Measurements from ENCODE around the gene BCAS3.

The BCAS3 gene

DNA sequence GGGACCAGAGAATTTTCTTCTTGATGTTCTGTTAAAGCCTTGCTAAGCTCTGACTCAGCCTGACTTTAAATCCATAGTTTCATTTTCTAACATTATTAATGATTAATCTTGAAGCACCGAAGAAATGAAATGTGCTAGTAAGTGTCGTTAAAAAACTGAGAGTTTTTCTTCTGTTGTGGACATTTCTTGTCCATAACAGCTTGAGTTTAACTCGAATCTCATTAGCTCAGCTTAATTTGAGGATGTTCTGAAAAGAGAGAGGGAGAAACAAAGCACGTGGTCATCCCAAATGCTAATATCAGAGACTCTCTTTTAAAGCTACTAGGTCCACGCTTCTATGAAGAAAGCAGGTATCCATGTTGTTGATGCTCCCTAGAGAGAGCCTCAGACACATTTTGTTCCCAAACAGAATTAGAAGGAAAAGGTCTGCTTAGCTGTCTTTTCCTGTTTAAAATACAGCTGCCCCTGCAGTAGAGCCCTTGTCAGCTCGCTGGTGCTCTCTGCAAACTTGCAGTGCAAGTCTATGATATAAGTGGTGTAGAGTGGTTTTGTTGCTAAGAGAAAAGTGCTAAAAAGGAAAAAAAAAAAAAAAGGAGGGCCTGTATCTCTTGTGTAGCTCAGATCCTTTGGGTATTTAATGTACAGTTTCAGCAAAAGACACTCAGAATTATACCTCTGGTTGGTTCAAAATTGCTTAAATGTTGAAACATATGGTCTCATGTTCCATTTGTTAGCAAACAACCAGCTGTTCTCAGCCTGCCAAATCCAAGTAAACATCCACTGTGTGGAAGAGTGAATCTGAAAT, 530.9 kb downstream of the BCAS3 start:
- DNase-seq: no peak

DNA sequence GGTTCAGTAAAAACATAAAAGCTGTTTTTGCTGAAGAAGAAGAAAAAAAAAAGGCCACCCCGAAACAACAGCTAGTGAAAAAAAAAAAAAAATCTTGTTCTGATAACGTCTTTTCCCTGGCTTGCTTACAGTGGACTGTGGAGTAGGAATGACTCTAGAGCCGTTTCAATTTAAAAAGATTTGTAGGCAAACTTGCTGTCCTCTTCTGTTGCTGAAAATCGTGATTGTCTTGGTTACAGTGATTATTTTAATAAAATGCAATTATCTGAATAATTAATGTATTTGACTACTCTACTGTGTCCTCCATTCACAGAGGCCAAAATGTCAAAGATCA, 531.4 kb downstream of the BCAS3 start:
- DNase-seq: no peak

DNA sequence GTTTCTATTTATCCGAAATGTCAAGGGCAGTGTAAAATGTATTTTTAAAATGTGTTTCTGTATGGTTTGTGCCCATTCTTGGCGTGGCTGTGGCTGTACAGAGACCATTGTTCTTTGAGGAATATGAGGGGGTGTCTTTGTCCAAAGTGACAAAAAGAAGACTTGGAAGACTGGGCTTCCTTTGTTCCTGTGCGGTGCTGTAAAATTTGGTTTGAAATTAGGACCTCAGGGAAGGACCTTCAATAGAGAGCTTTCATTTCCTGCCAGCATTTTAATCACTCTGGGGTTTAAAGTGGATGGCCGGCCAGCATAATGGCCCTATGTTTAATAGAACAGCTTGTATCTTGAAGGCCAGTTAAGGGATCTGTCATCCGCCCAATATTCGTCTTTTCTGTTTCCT, 531.9 kb downstream of the BCAS3 start:
- DNase-seq: no peak

DNA sequence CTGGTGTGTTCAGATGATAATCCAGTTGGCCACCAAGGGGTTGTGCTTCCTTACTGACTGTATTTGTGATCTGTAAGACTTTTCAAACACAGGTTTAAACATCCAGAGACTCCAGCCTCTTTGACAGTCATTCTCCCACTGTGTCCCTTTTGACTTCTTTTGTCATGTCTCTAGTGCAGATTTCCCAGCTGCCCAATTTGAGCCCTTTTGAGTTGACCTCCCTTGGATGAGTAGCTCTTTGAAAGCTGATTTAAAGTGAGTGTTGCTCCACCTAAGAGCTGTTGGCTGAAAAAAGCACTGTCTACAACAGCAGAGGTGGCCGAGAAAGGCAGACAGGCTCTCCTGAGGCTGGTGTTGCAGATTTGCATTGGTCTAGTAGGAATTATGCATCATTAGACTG, 533.6 kb downstream of the BCAS3 start:
- DNase-seq: no peak

DNA sequence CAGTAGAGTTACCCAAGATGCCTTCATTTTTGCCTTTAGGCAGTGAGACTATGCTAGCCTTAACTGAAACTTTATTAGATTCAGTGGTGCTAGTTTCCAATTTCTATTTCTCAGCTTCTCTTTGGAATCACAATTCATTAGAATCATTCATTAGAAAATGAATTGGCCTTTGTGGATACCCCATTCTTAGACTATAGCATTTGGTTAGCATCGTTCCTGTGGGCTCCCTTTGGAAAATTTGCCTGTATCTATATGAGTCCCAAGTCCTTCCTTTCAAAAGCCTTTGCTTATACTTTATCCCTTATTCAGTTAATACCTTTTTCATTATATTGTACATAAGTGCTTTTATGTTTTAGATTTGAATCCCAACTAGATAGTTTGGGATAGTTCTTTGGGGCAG, 535.0 kb downstream of the BCAS3 start:
- DNase-seq: no peak

DNA sequence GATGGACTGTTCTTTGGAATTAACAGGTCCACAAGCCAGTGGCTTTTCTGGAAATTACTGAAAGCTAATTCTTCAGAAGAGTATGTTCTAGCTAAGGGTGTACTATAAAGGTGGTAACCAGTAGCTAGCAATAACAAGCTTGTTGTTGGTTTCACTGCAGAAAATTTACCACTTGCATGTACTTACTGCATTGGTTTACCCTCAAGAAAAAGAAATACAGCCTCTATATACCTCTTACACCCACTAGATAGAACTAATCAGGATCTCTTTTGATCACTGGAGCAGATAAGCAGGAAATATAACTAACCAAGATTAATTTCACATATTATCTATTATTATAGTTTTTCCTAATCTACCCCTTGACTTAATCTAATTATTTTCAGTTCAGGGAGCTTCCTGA, 537.1 kb downstream of the BCAS3 start:
- no peak for DNase-seq

DNA sequence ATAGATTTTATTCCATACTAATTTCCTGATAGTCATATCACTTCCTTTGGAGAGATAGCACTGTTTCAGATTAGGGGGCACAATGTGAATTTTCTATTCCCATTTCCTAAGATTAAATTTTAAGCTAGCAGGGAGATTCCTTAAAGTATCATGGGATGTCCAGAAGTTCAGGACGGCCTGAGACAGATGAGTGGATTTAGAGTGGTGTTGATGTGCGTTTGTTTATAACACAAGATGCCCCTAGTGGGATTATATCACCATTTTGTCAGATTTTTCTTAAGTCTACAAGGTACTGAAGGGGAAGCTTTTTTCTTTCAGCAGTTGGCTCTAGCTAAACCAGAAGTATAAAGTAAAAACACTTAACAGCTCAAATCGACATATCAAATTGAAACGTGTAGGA, 538.4 kb downstream of the BCAS3 start:
- no peak for DNase-seq

DNA sequence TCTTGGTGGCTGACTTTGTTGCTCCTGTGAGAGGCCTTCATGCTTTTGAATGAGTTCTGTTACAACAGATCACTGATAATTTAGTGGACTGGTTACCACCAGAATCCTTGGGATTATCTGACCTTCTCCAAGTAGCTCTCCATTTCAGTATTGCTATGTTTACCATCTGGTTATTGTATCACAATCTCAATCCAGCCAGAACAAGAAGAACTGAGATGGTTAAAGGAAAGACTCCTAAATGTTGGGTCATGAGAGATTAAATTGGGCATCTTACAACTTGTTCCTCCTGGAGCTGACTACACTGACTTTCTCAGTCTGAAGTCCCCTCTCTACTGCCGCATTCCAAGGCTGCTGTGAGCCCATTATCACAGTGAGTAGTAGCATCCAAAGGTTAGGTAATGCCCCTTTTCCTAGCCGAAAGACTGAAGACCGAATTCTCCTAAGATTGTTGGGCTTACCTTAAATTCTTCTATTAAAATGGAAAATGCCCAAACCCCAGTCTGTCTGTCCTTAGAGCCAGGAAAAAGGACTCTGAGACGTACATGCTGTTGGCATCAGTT, 540.3 kb downstream of the BCAS3 start:
- no peak for DNase-seq

DNA sequence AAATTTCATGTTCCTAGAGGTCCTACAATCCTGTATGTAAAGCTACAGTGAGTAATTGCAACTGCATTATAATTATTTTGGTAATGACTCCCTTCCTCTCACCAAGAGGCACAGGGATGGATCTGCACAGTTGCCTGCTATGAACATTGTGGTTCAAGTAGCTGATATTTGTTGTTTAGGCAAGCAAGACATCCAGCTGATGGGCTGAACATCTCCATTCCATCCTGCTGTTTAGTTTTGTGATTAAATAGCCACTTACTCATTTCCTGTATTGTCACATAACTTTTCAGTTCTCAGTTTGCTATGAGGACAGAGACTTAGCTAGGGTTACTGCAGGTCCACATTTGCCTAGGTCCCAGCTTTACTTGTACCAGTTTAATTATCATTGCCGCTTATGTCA, 540.8 kb downstream of the BCAS3 start:
- DNase-seq: no peak

DNA sequence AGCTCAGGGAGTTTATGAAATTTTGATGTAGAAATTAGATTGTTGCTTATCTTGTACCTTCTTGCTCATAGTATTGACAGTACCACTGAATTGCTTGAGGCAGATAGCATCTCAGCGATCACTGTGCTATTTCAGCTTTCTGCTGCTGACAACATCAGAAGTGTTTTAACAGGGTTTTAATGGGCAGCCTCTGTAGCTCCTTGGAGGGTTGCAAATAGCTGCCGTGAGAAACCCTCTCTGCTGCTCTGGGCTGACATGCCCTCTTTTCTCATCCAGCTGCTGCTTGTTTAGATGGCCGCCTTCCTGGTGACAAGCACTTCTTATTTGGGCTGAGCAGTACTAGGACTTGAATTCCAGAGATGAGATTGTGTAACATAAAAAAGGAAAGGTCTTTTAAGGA, 541.8 kb downstream of the BCAS3 start:
- no peak for DNase-seq

DNA sequence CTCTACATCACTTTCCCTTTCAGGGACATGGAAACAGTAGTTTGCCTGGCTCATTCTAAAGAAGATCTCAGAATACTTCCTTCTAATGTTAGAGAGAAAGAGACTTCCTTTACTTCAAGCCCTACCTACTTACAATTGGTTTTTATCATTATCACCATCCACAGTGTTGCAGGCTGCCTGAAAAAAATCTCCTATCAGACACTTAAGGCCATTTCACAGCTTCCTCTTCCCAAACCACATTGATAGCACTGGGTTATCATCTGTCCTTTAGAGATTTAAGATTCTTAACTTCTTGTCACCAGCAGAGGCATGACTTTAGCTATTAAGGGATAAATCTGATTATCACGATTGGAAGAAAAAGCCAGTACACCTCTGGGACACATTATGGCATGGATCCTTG, 543.5 kb downstream of the BCAS3 start:
- no peak for DNase-seq

DNA sequence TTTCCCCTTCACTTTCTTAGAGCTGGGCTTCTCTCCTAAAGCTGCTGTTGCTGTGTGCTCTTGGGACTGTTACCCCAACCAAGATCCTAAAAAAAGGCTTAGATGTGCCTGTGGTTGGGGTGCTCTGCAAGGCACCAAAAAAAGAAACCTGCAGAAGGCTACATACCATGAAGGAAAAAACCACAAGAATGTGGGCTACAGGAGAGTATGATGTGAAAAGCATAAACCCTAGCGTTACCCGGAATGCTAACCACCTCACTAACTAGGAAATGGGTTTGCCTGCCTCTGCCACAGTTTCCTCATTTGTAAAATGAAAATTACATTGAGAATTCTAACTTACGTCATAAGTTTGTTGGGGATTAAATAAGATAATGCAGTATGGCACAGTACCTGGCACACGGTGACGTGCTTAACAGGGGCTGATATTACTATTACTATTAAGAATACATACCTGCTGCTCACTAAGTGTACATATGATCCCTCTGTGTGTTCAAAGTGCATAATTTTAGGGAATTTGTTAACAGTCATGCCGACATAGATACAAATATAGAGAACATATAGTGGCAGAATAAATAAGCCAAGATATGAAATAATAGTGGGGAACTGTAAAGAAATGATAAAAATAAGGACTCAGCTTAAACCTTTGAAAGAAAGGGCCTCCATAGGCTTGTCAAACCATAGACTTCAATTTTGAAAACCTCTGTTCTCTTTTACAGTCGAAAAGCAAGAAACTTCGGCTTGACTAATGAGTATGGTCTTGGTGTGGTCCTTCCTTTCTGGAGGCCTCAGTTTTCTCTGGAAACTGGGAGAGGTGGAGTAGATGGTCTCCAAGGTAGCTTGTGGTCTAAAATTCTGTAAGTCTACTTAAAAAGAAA, 544.2 kb downstream of the BCAS3 start:
- DNase-seq: peak; percentile 38

DNA sequence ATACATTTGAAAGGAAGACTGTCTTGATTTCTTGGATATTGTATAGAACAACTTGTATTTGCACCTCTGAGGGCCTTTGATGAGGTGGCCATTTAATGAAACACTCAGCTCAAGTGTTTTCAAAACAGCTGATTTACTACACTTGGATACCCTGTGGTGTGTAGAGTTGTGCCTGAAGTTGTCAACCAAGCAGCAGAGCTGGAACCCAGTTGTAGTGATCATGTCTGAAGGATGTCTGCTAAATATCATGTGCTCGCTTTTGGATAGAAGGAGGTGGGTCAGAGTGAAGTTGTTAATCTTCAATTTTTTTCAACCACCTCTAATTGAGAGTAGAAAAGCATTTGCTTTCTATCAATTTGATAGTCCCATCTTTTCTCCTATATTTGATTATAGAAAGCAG, 546.1 kb downstream of the BCAS3 start:
- no peak for DNase-seq

DNA sequence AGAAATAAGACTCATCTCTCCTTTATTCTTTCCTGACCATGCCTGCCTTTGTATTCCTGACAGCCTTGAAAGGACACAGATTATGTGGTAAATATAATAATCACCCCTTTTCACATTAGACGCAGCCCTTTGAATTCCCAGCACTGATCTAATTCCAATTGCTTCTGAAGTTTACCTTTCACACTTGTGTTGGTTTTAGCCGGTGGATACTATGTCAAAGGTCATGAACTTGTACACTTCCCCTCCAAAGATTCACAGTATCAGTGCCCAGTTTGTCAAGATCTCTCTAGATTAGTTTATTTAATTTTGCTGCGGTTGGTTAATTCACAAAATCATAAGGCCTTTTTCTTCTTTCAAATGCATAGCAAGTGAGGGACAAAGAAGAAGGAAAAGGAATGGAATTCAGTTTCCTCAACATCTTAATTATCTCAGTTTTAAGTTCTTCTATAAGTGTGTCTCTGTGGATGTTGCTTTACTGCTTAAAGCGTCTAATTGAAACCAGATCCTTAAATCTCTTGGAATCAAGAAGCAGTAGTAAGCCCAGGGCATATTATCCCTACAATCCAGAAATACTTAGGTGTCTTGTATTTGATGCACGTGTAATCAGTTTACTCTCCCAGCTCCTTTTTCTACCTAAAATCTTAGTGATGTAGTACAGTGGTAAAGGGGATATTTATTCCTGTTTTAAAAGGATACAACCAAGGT, 547.7 kb downstream of the BCAS3 start:
- DNase-seq: no peak

DNA sequence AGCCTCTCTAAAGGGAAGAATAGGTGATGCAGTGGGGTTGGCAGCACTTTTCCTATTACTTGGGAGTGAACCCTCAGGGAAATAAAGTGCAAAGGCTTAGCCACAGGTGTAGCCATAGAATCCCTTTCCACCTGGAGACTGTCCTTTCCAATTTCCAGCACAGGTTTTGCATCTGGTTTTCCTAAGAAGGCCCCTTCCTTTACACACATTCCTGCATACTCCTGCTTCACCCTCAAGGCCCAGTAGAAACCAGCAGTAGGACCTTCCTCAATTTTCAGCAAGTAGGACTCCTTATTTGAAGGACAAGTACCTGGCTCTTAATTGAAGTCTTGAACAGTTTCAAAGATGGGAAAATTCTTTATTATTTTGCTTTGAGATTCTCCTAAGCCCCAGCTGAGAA, 550.2 kb downstream of the BCAS3 start:
- DNase-seq: no peak

DNA sequence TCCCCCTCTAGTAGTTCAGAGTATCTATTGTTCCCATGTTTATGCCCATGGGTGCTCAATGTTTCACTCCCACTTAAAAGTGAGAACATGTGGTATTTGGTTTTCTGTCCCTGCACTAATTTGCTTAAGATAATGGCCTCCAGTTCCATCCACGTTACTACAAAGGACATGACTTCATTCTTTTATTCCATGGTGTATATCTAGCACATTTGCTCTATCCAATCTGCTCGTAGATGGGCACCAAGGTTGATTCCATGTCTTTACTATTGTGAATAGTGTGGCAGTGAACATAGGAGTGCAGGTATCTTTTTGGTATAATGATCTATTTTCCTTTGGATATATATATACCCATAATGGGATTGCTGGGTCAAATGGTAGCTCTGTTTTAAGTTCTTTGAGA, 552.8 kb downstream of the BCAS3 start:
- DNase-seq: no peak

DNA sequence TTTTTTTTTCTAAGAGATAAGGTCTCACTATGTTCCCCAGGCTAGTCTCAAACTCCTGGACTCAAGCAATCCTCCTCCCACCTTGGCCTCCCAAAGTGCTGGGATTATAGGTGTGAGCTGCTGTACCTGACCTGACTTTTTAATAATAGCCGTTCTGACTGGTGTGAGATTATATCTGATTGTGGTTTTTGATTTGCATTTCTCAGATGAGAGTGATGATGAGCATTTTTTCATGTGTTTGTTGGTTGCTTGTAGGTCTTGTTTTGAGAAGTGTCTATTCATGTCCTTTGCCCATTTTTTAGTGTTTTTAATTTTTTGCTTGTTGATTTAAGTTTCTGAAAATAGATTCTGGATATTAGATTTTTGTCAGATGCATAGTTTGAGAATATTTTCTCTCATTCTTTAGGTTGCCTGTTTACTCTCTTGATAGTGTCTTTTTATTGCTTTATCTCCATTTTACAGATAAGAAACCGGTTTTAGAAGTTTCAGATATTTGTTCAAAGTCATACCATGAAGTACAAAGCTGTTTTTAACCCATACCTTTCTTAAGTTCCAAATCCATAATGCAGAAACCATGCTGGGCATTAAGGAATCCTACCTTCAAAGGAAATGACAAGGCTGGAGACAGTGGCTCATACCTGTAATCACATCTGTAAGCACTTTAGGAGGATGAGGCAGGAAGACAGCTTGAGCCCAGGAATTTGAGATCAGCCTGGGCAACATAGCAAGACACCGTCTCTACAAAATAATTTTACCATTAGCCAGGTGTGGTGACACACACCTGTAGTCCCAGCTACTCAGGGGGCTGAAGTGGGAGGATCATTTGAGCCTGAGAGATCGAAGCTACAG, 553.5 kb downstream of the BCAS3 start:
- DNase-seq: no peak

DNA sequence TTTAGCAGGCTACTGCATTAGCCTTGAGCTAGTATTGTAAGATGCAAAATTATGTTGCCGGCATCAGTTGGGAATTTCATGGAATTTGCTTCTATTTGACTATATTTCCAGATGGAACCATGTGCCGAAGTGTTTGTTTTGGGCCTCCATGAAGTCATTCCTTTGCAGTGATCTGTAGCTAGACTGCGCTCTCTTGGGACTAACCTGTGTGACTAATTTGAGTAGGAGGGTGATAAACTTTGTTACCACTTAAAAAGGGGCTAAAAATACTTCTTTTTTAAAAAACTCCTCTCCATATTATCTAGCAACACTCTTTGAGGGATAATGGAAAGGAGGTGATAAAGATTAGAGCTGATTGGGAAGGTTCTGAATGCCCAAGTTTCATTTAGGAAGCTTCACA, 555.2 kb downstream of the BCAS3 start:
- no peak for DNase-seq

DNA sequence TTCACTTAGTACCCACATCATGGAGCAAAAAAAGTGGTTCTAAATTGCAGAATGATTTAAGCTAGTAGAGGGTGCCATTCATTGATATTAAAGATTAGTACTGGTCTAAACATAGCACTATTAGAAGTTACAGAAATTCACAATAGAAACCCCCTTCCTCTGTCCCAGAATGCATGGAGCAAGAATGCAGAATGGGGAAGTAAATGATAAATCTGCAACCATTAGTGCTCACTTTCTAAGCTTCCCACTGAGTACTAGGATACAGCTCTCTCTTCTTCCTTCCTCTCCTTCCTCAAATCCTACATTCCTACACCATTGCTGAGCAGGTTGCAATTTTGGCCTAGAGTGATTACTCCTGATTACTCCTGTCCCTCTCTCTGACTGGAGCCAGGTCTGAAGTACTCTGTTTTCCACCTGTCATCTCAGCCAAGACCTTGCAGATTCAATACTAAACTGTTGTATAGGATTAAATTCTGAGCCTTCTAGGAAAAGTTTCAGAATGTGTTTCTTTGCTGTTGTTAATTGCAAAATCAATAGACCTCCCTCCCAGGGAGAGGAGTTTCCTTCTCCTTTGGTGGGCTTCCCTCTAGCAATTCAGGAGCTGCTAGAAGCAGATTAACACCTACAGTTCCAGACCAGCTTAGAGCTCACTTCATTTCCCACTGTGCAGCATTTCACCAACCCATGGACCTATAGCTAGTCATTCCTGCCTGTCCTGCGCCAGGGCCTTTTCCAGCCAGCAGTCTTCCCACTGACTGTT, 556.5 kb downstream of the BCAS3 start:
- DNase-seq: no peak

DNA sequence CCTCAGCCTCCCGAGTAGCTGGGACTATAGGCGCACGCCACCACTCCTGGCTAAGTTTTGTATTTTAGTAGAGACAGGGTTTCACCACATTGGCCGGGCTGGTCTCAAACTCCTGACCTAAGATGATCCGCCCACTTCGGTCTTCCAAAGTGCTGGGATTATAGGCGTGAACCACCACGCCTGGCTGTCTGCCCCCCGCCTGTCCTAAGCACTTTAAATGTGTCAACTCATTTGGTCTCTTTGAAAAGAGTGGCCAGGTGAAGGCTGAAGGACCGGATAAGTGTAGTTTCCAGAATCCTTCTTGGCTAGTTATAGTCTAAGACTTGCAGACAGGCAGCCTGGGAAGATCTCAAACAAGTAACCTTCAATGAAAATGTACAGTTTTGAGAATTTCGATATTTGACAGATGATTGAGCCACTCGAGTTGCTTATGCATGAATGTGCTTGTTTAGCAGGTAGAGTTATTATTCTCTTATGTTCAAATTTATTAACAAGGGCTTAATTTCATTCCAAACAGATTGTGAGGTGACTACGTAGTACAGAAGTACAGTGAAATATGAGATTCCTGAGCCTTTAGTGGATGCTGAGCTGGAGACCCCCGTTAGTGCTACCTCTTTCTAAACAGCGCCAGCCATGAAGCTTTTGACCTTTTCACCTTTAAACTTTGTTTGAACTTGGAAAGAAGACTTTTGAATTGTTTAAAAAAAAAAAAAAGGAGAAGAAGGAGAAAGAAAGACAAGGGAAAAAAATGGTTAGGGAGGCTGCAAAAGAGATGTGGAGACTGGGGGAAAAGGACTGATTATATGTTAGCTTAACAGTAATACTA, 557.6 kb downstream of the BCAS3 start:
- DNase-seq: no peak

DNA sequence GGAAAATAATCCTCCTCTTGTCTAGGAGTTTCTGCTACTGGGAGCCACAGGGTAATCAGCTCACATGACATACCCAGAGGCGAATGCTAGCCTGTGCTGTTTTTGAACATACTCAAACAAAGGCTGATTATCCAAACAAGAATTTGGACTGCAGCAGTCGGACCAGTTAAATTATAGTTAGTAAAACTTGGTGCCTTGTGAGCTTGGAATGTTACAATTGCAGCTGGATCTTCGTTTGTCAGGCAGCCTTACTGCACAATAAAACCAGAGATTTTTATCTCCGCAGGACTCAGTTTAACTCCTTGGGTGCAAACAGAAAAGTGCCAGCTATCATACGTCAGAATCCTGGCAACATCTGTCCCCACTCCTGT, 558.2 kb downstream of the BCAS3 start:
- no peak for DNase-seq
